Activated naive CD8-positive, alpha-beta T cell treated with anti-CD3 and anti-CD28 coated beads, Interleukin-2, amount 10 ng/mL, durations not matched to agents 7 days and 5 days (primary cell): ENCODE measurements around the gene TOGARAM1. TPM values are rescaled to one million over a fixed set of nuclear protein-coding genes. Genes with fewer than 3 reads are reported as not detected.

Experiments used
- ATAC-seq: fragments of 150-1000 bp; cut with Tn5 transposase; one replicate; pipeline ENCODE4 v1.10.0; 2021; ENCODE audit warnings: low read depth, moderate library complexity
- POLR2A ChIA-PET: fragments of 350-600 bp; sonication (Branson Sonifier 250); formaldehyde crosslinking; loops from one replicate; lab custom pipeline; 2021; ENCODE audit warnings: antibody characterized with exemption; lab: Charles Lee
- DNase-seq: peaks from one replicate; pipeline ENCODE4 v3.0.0; 2021
- H3K27ac Mint-ChIP-seq: one replicate; pipeline ENCODE4 v1.8.0; 2022; ENCODE audit warnings: mild to moderate bottlenecking, mixed read lengths
- H3K27me3 Mint-ChIP-seq: one replicate; pipeline ENCODE4 v1.8.0; 2022; ENCODE audit warnings: mild to moderate bottlenecking, moderate library complexity, mixed read lengths
- H3K36me3 Mint-ChIP-seq: one replicate; pipeline ENCODE4 v1.8.0; 2021; ENCODE audit warnings: mild to moderate bottlenecking, mixed read lengths
- H3K4me1 Mint-ChIP-seq: one replicate; pipeline ENCODE4 v1.8.0; 2021; ENCODE audit warnings: mixed read lengths
- H3K4me3 Mint-ChIP-seq: one replicate; pipeline ENCODE4 v1.8.0; 2022; ENCODE audit warnings: mild to moderate bottlenecking, moderate library complexity, mixed read lengths
- H3K9me3 Mint-ChIP-seq: one replicate; pipeline ENCODE4 v1.8.0; 2021; ENCODE audit warnings: mixed read lengths
- total RNA-seq, 2 experiments: library from RNA; stranded (reverse); gene quantifications; one replicate each; pipeline ENCODE4 v1.2.3, GENCODE V29; 2021

TOGARAM1 gene
- total RNA-seq, 2 experiments from 2014 or later = 11.4 to 11.9 TPM

- peak overlapping the region; percentile 7 for H3K4me3 Mint-ChIP-seq
- H3K27ac Mint-ChIP-seq = no peak overlapping the region
- H3K36me3 Mint-ChIP-seq = peaks cover 68% of the 10 kb centered on the region
- DNase-seq (no peak), ATAC-seq (no peak)
- H3K9me3 Mint-ChIP-seq = peaks cover 9% of the 10 kb centered on the region
- peaks cover 43% of the 10 kb centered on the region for H3K4me1 Mint-ChIP-seq
- no peaks in the 10 kb centered on the region for H3K27me3 Mint-ChIP-seq
- POLR2A ChIA-PET = no interaction called here
Observed at GRCh38 chr14:44968714-44969113, 6.7 kb downstream of the TOGARAM1 start.

DNA sequence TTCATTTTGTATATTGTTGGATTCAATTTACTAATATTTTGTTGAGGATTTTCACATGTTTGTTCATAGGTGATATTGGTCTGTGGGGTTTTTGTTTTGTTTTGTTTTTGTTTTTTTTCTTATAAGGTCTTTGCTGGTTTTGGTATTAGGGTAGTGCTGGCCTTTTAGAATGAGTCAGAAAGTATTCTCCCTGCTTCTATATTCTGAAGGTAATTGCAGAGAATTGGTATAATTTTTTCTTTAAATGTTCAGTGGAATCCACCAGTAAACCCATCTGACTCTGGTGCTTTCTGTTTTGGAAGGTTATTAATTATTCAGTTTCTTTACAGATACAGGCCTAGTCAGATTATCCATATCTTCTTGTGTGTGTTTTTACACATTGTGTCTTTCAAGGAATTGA is 8.9 kb downstream of the TOGARAM1 start:
- peaks cover 64% of the 10 kb centered on the region for H3K36me3 Mint-ChIP-seq
- H3K27me3 Mint-ChIP-seq = no peaks in the 10 kb centered on the region
- no peak for DNase-seq
- POLR2A ChIA-PET = no interaction called here
- no peak for ATAC-seq
- H3K4me1 Mint-ChIP-seq = peaks cover 35% of the 10 kb centered on the region
- H3K27ac Mint-ChIP-seq = no peak overlapping the region
- peaks cover 9% of the 10 kb centered on the region for H3K9me3 Mint-ChIP-seq
- H3K4me3 Mint-ChIP-seq = no peak overlapping the region

GRCh38 chr14:44971459-44971858 is 9.5 kb downstream of the TOGARAM1 start:
- DNase-seq (no peak), ATAC-seq (no peak)
- Mint-ChIP-seq H3K4me3 (no peak overlapping the region), H3K27ac (no peak overlapping the region), H3K36me3 (peaks cover 68% of the 10 kb centered on the region), H3K4me1 (peaks cover 35% of the 10 kb centered on the region), H3K9me3 (peaks cover 9% of the 10 kb centered on the region), H3K27me3 (no peaks in the 10 kb centered on the region)
- POLR2A ChIA-PET = no interaction called here

DNA sequence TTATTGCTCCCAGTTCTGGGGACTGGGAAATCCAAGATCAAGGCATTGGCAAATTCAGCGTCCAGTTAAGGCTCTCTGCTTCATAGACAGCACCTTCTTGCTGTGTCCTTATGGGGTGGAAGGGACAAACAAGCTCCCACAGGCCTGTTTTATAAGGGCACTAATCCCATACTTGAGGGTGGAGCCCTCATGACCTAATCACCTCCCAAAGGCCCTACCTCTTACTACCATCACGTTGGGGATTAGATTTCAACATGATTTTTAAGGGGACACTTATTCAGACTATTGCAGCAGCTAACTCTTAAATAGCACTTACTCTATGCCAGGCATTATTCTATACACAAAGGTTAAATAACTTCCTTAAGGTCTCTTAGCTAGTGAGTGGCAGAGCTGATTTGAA is 17.3 kb downstream of the TOGARAM1 start:
- POLR2A ChIA-PET = no interaction called here
- ATAC-seq (no peak), DNase-seq (no peak)
- H3K36me3 Mint-ChIP-seq = peaks cover 17% of the 10 kb centered on the region
- H3K9me3 Mint-ChIP-seq = no peaks in the 10 kb centered on the region
- H3K27ac Mint-ChIP-seq = no peak overlapping the region
- no peak overlapping the region for H3K4me3 Mint-ChIP-seq
- H3K27me3 Mint-ChIP-seq = no peaks in the 10 kb centered on the region
- no peaks in the 10 kb centered on the region for H3K4me1 Mint-ChIP-seq

DNA sequence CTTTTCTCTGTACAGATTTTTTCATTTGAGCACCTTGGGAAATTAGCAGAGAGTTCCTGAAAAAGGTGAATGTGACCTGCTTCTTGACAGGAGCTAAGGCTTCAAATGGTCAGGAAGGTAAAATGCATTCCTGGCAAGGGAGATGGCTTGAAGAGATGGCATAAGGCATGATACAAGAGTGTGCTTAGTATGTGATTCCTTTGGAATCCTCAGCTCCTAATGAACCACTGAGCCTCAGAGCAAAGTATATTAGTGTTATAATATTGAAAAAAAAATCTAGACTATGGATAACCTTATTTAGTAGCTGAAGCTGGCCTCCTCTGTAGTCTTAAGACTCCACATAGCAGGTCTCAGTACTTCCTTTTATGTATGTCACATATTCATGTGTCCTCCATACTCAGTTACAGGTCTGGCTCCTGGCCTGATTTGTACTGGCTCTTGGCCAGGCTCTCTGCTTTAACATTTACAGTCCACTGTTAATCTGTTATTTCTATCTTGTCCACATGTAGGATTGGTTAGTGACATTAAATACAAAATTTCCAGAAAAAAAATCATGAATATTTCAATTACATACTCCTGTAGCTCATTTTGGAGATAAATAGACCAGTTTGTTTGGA is 17.9 kb downstream of the TOGARAM1 start:
- POLR2A ChIA-PET = interaction anchor here (0.6 kb wide), 1 partner anchor 144 kb away, joined by 4 read pairs; no protein-coding TSS in a partner anchor
- no peak overlapping the region for H3K27ac Mint-ChIP-seq

GRCh38 chr14:44981198-44981597 is 19.2 kb downstream of the TOGARAM1 start:
- Mint-ChIP-seq H3K27ac (no peak overlapping the region), H3K4me1 (no peaks in the 10 kb centered on the region), H3K4me3 (no peak overlapping the region), H3K27me3 (no peaks in the 10 kb centered on the region), H3K9me3 (no peaks in the 10 kb centered on the region), H3K36me3 (peaks cover 12% of the 10 kb centered on the region)
- ATAC-seq = no peak
- DNase-seq = no peak
- POLR2A ChIA-PET = no interaction called here

More for the DNA sequence above, 17.9 kb downstream of the TOGARAM1 start:
- no peak for DNase-seq
- H3K27me3 Mint-ChIP-seq = no peaks in the 10 kb centered on the region
- peaks cover 15% of the 10 kb centered on the region for H3K36me3 Mint-ChIP-seq
- ATAC-seq = no peak
- no peak overlapping the region for H3K4me3 Mint-ChIP-seq
- no peaks in the 10 kb centered on the region for H3K9me3 Mint-ChIP-seq
- H3K4me1 Mint-ChIP-seq = no peaks in the 10 kb centered on the region

DNA sequence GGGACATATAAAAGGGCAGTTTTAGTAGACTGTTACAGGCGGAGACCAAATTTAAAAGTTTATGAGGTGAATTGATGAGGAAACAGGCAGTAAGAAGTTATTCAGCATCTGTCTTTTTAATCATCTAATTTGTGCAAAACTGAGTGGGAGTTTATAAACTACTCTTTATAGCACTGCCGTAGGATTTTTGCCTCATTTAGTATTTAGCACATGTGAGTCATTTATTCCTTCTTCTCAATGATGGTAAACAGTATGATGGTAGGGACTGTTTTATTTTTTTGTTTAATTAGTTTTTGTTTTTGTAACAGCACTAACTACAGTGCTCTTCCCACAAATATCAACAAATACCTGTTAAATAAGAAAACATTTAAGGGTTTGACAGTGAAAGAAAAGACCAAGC is 20.6 kb downstream of the TOGARAM1 start:
- Mint-ChIP-seq H3K9me3 (no peaks in the 10 kb centered on the region), H3K4me3 (no peak overlapping the region), H3K27ac (no peak overlapping the region), H3K27me3 (no peaks in the 10 kb centered on the region), H3K36me3 (peaks cover 12% of the 10 kb centered on the region), H3K4me1 (no peaks in the 10 kb centered on the region)
- ATAC-seq = no peak
- DNase-seq = no peak
- POLR2A ChIA-PET = no interaction called here

DNA sequence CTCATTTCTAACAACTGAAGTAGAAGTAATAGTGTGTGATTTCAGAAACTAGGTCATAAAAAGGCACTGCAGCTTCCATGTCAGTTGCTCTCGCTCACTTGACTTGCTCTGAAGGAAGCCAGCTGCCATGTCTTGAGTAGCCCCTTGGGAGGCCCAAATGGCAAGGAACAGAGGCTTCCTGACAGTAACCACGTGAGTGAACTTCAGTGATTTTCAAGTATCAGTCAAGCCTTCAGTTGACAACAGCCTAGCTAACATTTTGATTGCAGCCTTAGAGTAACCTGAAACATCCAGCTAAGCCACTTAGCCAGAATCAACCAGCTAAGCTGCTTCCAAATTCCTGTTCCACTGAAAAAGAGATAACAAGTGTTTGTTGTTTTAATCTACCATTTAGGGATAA is 26.7 kb downstream of the TOGARAM1 start:
- POLR2A ChIA-PET = interaction anchor here (1.0 kb wide), 1 partner anchor 27 kb away, joined by 3 read pairs; the partner anchor contains the start of genes KLHL28 and TOGARAM1
- peaks cover 1% of the 10 kb centered on the region for H3K9me3 Mint-ChIP-seq

DNA sequence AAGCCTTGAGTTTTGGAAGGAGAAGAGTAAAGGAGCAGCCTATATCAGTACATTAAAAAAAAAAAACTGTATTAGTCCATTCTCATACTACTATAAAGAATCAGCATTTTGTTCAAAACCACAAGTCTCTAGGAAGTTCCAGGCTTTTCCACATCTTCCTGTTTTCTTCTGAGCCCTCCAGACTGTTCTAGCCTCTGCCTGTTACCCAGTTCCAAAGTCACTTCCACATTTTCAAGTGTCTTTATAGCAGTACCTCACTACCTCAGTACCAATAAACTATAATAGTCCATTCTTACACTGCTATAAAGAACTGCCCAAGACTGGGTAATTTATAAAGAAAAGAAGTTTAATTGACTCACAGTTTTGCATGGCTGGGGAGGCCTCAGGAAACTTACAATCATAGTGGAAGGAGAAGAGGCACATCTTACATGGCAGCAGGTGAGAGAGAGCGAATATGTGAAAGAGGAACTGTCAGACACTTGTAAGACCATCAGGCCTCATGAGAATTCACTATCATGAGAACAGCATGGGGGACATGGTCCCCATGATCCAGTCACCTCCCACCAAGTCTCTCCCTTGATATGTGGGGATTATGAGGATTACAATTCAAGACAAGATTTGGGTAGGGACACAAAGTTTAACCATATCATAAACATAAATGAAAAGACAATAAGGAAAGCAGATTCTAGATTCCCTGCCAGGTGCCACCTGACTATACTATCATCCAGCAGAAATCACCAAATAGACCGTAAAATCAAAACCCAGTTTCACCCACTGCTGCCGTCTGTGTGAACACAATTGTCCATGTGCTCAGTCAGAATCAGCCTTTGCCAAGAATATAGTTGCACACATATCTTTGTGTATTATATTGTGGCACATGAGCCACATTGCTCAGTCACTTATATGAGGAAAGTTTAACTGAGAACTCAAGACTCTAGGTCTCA is 27.8 kb downstream of the TOGARAM1 start:
- H3K27me3 Mint-ChIP-seq = no peaks in the 10 kb centered on the region
- peaks cover 1% of the 10 kb centered on the region for H3K4me1 Mint-ChIP-seq
- DNase-seq (no peak), ATAC-seq (no peak)
- H3K36me3 Mint-ChIP-seq = peaks cover 8% of the 10 kb centered on the region
- no peak overlapping the region for H3K4me3 Mint-ChIP-seq
- peaks cover 1% of the 10 kb centered on the region for H3K9me3 Mint-ChIP-seq
- POLR2A ChIA-PET = no interaction called here
- H3K27ac Mint-ChIP-seq = no peak overlapping the region

More for the DNA sequence above, 26.7 kb downstream of the TOGARAM1 start:
- Mint-ChIP-seq H3K4me1 (peaks cover 1% of the 10 kb centered on the region), H3K27ac (no peak overlapping the region), H3K27me3 (no peaks in the 10 kb centered on the region), H3K36me3 (peaks cover 8% of the 10 kb centered on the region), H3K4me3 (no peak overlapping the region)
- no peak for DNase-seq
- ATAC-seq = no peak

DNA sequence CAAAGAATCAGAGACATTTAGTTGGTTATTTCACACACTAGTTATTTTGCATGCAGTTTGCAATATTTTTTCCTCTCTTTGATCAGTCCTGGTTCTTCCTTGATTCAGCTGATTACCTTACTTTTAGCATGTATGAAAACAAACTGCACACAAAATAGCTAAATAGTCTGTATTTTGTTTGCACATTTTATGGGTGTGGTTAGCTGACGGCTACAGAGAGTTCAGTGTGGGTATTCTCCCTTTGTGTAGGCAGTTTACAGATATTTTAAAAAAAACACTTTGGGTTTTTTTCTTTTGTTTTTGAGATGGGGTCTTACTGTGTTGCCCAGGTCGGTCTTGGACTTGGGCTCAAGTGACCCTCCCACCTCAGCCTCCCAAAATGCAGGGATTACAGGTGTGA is 28.5 kb downstream of the TOGARAM1 start:
- ATAC-seq (no peak), DNase-seq (no peak)
- H3K27me3 Mint-ChIP-seq = no peaks in the 10 kb centered on the region
- POLR2A ChIA-PET = no interaction called here
- H3K36me3 Mint-ChIP-seq = peaks cover 8% of the 10 kb centered on the region
- H3K4me3 Mint-ChIP-seq = no peak overlapping the region
- H3K9me3 Mint-ChIP-seq = peaks cover 1% of the 10 kb centered on the region
- H3K4me1 Mint-ChIP-seq = peaks cover 1% of the 10 kb centered on the region
- no peak overlapping the region for H3K27ac Mint-ChIP-seq

- Mint-ChIP-seq H3K4me1 (no peaks in the 10 kb centered on the region), H3K36me3 (peaks cover 14% of the 10 kb centered on the region), H3K9me3 (no peaks in the 10 kb centered on the region), H3K4me3 (no peak overlapping the region), H3K27me3 (no peaks in the 10 kb centered on the region), H3K27ac (no peak overlapping the region)
- ATAC-seq = no peak
- DNase-seq = no peak
- POLR2A ChIA-PET = no interaction called here
Observed at GRCh38 chr14:44995196-44995595, 33.2 kb downstream of the TOGARAM1 start.

- H3K4me3 Mint-ChIP-seq = no peak overlapping the region
- no peaks in the 10 kb centered on the region for H3K9me3 Mint-ChIP-seq
- H3K36me3 Mint-ChIP-seq = peaks cover 16% of the 10 kb centered on the region
- H3K27ac Mint-ChIP-seq = no peak overlapping the region
- POLR2A ChIA-PET = no interaction called here
- ATAC-seq (no peak), DNase-seq (no peak)
- H3K27me3 Mint-ChIP-seq = no peaks in the 10 kb centered on the region
- no peaks in the 10 kb centered on the region for H3K4me1 Mint-ChIP-seq
Observed at GRCh38 chr14:44995770-44996294, 33.8 kb downstream of the TOGARAM1 start.

GRCh38 chr14:45003924-45004323 is 41.9 kb downstream of the TOGARAM1 start:
- H3K36me3 Mint-ChIP-seq = peaks cover 7% of the 10 kb centered on the region
- DNase-seq (no peak), ATAC-seq (no peak)
- POLR2A ChIA-PET = no interaction called here
- no peak overlapping the region for H3K4me3 Mint-ChIP-seq
- H3K27me3 Mint-ChIP-seq = no peaks in the 10 kb centered on the region
- no peaks in the 10 kb centered on the region for H3K9me3 Mint-ChIP-seq
- H3K4me1 Mint-ChIP-seq = no peaks in the 10 kb centered on the region
- H3K27ac Mint-ChIP-seq = no peak overlapping the region
